Right atrium auricular region (tissue), 2 donors: ENCODE measurements around the gene TRIM49C. TPM values are rescaled to one million over a fixed set of nuclear protein-coding genes. Genes with fewer than 3 reads are reported as not detected.
"Not testable (repeated sequence)": the region's sequence is repeated elsewhere in the genome, so short reads cannot be mapped to it uniquely, and the experiment has no call there.

Experiments used
- DNase-seq: peaks from one replicate; pipeline ENCODE4 v3.0.0-alpha.2; 2019; ENCODE audit warnings: low spot score
- H3K27ac ChIP-seq, 2 donors: fragments of 200-600 bp; sonication (generic); 1 replicate in 1 of 2; 2 replicates in 1 of 2; pipeline ENCODE4 v1.5.1; 2016 to 2019
- H3K27me3 ChIP-seq, 2 donors: fragments of 200-600 bp; sonication (generic); one replicate each; pipeline versions ENCODE4 v1.5.1 to v1.6.0; 2017 to 2019
- H3K36me3 ChIP-seq: fragments of 200-600 bp; sonication (generic); one replicate; pipeline ENCODE4 v1.5.1; 2016
- H3K4me1 ChIP-seq, 2 donors: fragments of 200-600 bp; sonication (generic); one replicate each; pipeline versions ENCODE4 v1.5.1 to v1.6.0; 2017 to 2019
- H3K4me3 ChIP-seq, 2 donors: fragments of 200-600 bp; sonication (generic); 1 replicate in 1 of 2; 2 replicates in 1 of 2; pipeline ENCODE4 v1.5.1; 2017 to 2019; ENCODE audit warnings: mild to moderate bottlenecking in 1 of 2, moderate library complexity in 1 of 2
- H3K9me3 ChIP-seq, 2 donors: fragments of 200-600 bp; sonication (generic); one replicate each; pipeline ENCODE4 v1.5.1; 2019
- total RNA-seq, 2 donors: library from RNA; depleted of rRNA; stranded (reverse); fragments of >200 nt; gene quantifications; one replicate each; pipeline ENCODE4 v1.1.0, GENCODE V29; 2016

The TRIM49C gene
- total RNA-seq: not detected

- H3K4me3 ChIP-seq, H3K4me1 ChIP-seq, H3K9me3 ChIP-seq, H3K27ac ChIP-seq, H3K27me3 ChIP-seq, H3K36me3 ChIP-seq, DNase-seq: not testable (repeated sequence)
Observed at GRCh38 chr11:90030806-90031205, at the start of gene TRIM49C. Gene TRIM49C, plus strand, starts transcription at chr11:90031106. Its CDS starts 4,106 bp downstream, at chr11:90035212.

- not testable (repeated sequence) for H3K27ac ChIP-seq, H3K4me1 ChIP-seq, H3K27me3 ChIP-seq, H3K36me3 ChIP-seq, DNase-seq, H3K4me3 ChIP-seq, H3K9me3 ChIP-seq
Observed at GRCh38 chr11:90024184-90024583, 6.7 kb upstream of the TRIM49C start.

DNA sequence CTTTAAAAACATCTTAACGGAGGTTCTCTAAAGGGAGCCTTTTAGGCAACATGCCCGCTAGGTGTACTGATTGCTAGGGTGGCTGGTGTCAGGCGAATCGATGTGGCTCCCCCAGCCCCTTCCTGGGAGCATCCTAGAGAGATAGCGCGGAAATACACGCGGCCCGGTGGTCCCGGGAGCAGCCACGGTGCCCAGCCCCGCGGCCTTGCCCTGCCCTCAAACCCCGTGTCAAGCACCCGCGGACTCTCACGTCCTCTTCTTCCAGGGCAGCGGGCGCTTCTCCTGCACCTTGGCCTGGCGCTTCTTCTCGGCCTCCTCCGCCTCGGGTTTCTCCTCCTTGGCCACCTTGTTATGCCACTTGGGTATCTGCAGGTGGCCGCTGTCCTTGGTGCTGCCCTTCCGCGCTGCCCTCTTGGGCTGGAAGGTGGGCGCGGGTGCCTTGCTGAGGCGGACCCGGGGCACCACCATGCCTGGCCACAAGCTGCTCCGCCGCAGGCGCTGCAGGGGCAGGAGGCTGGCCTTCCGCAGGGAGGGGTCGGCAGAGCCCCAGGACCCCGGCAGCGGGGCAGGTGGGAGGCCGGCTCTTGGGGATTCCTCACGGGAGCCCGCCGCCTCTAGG is 20.8 kb downstream of the TRIM49C start:
- not testable (repeated sequence) for DNase-seq, H3K36me3 ChIP-seq, H3K9me3 ChIP-seq, H3K4me1 ChIP-seq, H3K4me3 ChIP-seq, H3K27ac ChIP-seq, H3K27me3 ChIP-seq

- H3K36me3 ChIP-seq, DNase-seq, H3K4me1 ChIP-seq, H3K27ac ChIP-seq, H3K4me3 ChIP-seq, H3K9me3 ChIP-seq, H3K27me3 ChIP-seq: not testable (repeated sequence)
Observed at GRCh38 chr11:90052311-90052710, 21.4 kb downstream of the TRIM49C start.

- not testable (repeated sequence) for H3K27me3 ChIP-seq, H3K4me1 ChIP-seq, H3K9me3 ChIP-seq, DNase-seq, H3K4me3 ChIP-seq, H3K36me3 ChIP-seq, H3K27ac ChIP-seq
Observed at GRCh38 chr11:90053545-90053944, 22.6 kb downstream of the TRIM49C start.

DNA sequence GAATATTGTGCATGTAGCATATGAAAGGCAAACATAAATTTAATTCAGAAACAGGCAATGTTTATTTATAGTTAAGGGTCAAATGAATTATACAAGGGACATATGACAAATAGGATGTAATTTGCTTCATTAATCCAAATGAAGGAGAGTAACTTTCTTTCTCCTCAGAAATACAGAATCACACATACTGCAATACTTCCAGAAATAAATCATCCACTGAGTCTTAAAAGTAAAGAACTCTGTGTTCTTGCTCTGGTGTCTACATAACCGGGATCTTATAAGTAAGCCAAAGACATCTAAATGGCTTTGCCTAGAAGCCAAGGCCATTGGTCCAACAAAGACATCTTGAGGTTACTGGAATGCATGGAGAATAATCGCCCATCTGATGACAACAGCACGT is 54.7 kb downstream of the TRIM49C start, which contains the start of gene UBTFL1:
Gene UBTFL1 (plus strand): TSS at position 301 of the 400 bp plus-strand sequence. CDS start 0 bp downstream, at position 301.
- not testable (repeated sequence) for H3K27ac ChIP-seq, H3K4me3 ChIP-seq, H3K27me3 ChIP-seq, H3K9me3 ChIP-seq, DNase-seq, H3K4me1 ChIP-seq, H3K36me3 ChIP-seq

DNA sequence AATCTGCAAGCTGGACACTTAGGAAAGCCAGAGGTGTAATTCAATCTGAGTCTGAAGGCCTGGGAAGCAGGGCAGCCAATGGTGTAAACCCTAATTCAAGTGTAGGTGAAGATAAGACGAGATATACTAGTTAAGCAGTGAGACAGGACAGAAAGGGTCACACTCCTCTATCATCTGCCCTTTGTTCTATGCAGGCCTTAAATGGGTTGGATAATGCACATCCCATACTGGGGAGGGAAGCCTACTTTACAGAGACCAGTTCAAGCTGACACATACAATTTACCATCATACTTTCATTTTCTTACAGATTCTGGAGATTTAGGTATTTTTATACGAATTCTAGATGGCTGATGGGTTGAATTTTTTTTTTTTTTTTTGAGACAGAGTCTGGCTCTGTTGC is 57.8 kb downstream of the TRIM49C start:
- H3K4me3 ChIP-seq, H3K27ac ChIP-seq, H3K9me3 ChIP-seq, H3K4me1 ChIP-seq, DNase-seq, H3K36me3 ChIP-seq, H3K27me3 ChIP-seq: not testable (repeated sequence)

Other genes with a start within 250 kb of the TRIM49C start
- not detected for gene TRIM49, start 222.5 kb upstream of the TRIM49C start, total RNA-seq
- not detected for gene TRIM64B, start 152.6 kb upstream of the TRIM49C start, total RNA-seq
- not detected for gene TRIM49D1, start 108.9 kb upstream of the TRIM49C start, total RNA-seq
- gene TRIM49D2, start 107.0 kb upstream of the TRIM49C start, total RNA-seq: not detected
- gene TRIM64, start 65.1 kb upstream of the TRIM49C start, total RNA-seq: not detected
- not detected for gene UBTFL1, start 54.8 kb downstream of the TRIM49C start, total RNA-seq
- gene NAALAD2, start 103.6 kb downstream of the TRIM49C start, total RNA-seq: 1 to 10 TPM in 1 of 2 donors, under 1 TPM in 1; 0.83 to 6.0 TPM
- gene CHORDC1, start 191.9 kb downstream of the TRIM49C start, total RNA-seq: 10 to 100 TPM; 40.4 to 49.2 TPM